ENCODE results near the gene MYBPC2.

DNA sequence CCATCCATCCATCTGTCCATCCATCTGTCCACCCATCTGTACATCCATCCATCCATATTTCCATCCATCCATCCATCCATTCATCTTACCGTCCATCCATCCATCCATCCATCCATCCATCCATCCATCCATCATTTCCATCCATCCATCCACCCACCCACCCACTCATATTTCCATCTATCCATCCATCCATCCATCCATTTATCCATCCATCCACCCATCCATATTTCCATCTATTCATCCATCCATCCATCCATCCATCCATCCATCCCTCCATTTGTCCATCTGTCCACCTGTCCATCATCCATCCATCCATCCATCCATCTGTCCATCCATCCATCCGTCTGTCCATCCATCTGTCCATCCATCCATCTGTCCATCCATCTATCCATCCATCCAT lies 23.3 kb downstream of the MYBPC2 start:
- TF ChIP-seq POLR2A (IDR thresholded peaks at IDR 0.05; ENCODE audit: low read length) (no peak), GATA1 (IDR thresholded peaks at IDR 0.05; ENCODE audit: low read depth, low read length) (no peak)
